Esophagus (tissue), 2 donors: Measurements from ENCODE around the gene SP8. TPM values are rescaled to one million over a fixed set of nuclear protein-coding genes. Genes with fewer than 3 reads are reported as not detected.
"Not testable (repeated sequence)": the region's sequence is repeated elsewhere in the genome, so short reads cannot be mapped to it uniquely, and the experiment has no call there.

Source experiments
- H3K27ac ChIP-seq, 2 donors: one replicate each; pipeline ENCODE4 v1.5.1; 2013; ENCODE audit warnings: low read depth in 2 of 2, mild to moderate bottlenecking in 2 of 2, inconsistent platforms in 1 of 2, low read length in 1 of 2, moderate library complexity in 1 of 2
- H3K27me3 ChIP-seq, 2 donors: one replicate each; pipeline ENCODE4 v1.6.1; 2013; ENCODE audit warnings: low read length in 2 of 2, control low read depth in 1 of 2, mild to moderate bottlenecking in 1 of 2; ENCODE audit not compliant: insufficient read depth in 2 of 2, control insufficient read depth in 1 of 2
- H3K36me3 ChIP-seq, 2 donors: one replicate each; pipeline ENCODE4 v1.6.1; 2013; ENCODE audit warnings: low read length in 1 of 2; ENCODE audit not compliant: control insufficient read depth in 2 of 2, insufficient read depth in 2 of 2
- H3K4me1 ChIP-seq, 2 donors: one replicate each; pipeline ENCODE4 v1.6.1; 2013; ENCODE audit warnings: low read length in 1 of 2; ENCODE audit not compliant: control insufficient read depth in 2 of 2, insufficient read depth in 2 of 2
- H3K4me3 ChIP-seq, 2 donors: one replicate each; pipeline ENCODE4 v1.5.1; 2013; ENCODE audit warnings: low read length in 2 of 2, mild to moderate bottlenecking in 2 of 2, low read depth in 1 of 2, moderate library complexity in 1 of 2
- H3K9me3 ChIP-seq, 2 donors: one replicate each; pipeline ENCODE4 v1.6.1; 2013; ENCODE audit warnings: mild to moderate bottlenecking in 2 of 2, low read depth in 1 of 2, low read length in 1 of 2, moderate library complexity in 1 of 2; ENCODE audit not compliant: control insufficient read depth in 2 of 2, insufficient read depth in 1 of 2
- WGBS, 2 donors: extraction: QIAGEN DNeasy Blood & Tissue Kit; methylation state at CpG; one replicate each; pipeline ENCODE4 v1.1.7; 2013; 5-methylcytosine and 5-hydroxymethylcytosine counted together
- polyA plus RNA-seq, 2 donors: library from polyadenylated mRNA; stranded (reverse); fragments of 200-250 nt; gene quantifications; one replicate each; pipeline ENCODE4 v1.2.3, GENCODE V29; 2013
- donor health status: healthy with polysubstance abuse.
- donor health status: Bipolar disorder and iron deficiency.

Gene SP8
- polyA plus RNA-seq, 2 donors, result not detected

DNA sequence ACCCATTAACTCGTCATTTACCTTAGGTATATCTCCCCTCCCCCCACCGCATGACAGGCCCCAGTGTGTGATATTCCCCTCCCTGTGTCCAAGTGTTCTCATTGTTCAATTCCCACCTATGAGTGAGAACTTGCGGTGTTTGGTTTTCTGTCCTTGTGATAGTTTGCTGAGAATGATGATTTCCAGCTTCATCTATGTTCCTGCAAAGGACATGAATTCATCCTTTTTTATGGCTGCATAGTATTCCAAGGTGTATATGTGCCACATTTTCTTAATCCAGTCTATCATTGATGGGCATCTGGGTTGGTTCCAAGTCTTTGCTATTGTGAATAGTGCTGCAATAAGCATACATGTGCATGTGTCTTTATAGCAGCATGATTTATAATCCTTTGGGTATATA, 34.7 kb upstream of the SP8 start:
- H3K4me1 ChIP-seq, H3K27me3 ChIP-seq, H3K4me3 ChIP-seq, H3K27ac ChIP-seq, H3K9me3 ChIP-seq, H3K36me3 ChIP-seq: not testable (repeated sequence)
- 91 to 92% methylated on average over 3 of the region's 3 CpGs for WGBS, 2 donors

DNA sequence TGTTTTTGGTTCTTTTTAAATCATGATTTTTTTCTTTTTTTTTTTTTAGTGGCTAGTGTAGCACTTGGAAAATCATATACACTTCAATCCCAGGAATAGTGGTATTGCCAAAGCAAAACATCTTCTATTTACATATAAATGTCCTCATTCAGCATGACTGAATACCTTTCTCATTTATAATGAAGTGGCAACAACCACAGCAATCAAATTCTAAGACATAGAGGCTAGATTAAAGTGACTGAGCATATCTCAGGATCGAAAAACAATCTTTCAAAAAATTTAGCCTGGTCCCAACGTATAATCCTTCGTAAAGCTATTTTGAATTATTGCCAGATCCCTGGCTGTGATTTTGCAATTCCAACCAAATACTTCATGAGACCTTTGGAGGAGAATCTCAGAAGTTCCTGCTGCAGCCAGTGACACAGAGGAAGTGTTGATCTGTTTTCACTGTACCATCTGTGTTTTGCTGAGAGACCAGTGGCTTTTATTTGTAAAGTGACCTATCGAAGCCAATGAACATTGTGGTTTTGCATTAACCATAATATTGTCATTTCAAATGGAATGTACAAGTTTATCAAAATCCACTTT, 29.8 kb upstream of the SP8 start:
- WGBS, 2 donors, result 33 to 38% methylated on average over 4 of the region's 4 CpGs
- Histone ChIP-seq H3K4me3 (no peak overlapping the region), H3K9me3 (peaks cover 0 to 2% of the 10 kb centered on the region in 2 donors), H3K27ac (no peak overlapping the region), H3K4me1 (no peaks in the 10 kb centered on the region), H3K36me3 (no peaks in the 10 kb centered on the region), H3K27me3 (no peaks in the 10 kb centered on the region)

DNA sequence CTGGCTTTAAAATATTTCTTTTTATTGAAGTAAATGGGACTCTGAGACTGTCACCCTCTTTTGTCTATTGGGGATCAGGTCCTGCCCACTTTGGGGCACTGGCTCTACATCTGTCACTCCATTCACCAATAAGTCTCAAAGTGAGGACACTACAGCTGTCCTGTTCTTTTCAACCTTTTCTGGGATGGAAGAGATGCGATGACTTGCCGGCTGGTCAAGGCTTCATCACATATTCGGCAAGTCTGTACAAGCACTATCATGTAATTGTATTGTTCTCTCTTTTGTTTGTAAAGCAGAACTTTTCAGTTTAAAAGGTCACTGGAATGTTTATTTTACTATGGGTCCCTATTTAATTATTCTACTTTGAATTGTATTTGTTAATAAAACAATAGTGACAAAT, 17.7 kb upstream of the SP8 start:
- Histone ChIP-seq H3K4me1 (no peaks in the 10 kb centered on the region), H3K4me3 (no peak overlapping the region), H3K9me3 (no peaks in the 10 kb centered on the region), H3K27me3 (peaks cover 0 to 6% of the 10 kb centered on the region in 2 donors), H3K36me3 (no peaks in the 10 kb centered on the region), H3K27ac (no peak overlapping the region)
- WGBS, 2 donors, result 55 to 56% methylated on average over 3 of the region's 3 CpGs

DNA sequence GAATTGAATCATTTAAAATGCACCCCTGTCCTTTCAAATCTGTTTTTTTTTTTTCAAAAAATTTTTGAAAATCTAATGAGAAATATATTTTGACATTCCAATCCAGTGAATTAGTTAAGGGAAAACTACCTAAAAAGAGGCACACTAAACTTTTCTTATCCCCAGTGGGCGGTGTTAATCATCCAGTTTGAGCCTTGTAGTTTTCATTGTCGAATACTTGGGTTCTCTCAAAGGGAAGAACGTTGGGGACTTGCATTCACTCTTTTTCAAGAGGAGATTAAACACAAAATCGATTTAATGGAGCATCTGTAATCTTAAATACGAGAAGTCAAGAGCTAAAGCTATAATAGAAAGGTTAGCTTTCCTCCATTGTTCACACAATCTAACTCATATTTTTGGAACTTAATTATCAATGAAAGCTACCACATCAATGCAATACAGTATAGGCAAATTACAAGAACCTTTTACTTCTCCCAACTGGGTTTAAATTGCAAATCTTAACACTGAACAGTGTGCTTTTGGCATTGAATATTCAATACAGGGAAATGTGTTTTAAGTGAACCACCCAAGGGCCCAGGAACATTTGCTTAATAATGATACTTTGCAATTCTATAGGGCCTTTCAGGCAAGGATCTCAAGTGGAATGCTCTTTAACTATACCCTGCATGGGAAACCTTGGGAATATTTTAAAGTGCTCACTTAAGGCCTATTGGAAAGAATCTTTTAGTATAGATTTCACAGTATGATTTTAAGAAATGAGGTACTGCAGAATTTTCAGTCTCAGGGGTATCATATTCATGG, 13.1 kb upstream of the SP8 start:
- no peak overlapping the region for H3K27ac ChIP-seq
- H3K4me3 ChIP-seq, result no peak overlapping the region
- peaks cover 2 to 7% of the 10 kb centered on the region in 2 donors for H3K4me1 ChIP-seq
- H3K9me3 ChIP-seq, result peaks cover 0 to 6% of the 10 kb centered on the region in 2 donors
- 56 to 71% methylated on average over 5 of the region's 5 CpGs for WGBS, 2 donors
- no peaks in the 10 kb centered on the region for H3K36me3 ChIP-seq
- H3K27me3 ChIP-seq, result peaks cover 0 to 22% of the 10 kb centered on the region in 2 donors

DNA sequence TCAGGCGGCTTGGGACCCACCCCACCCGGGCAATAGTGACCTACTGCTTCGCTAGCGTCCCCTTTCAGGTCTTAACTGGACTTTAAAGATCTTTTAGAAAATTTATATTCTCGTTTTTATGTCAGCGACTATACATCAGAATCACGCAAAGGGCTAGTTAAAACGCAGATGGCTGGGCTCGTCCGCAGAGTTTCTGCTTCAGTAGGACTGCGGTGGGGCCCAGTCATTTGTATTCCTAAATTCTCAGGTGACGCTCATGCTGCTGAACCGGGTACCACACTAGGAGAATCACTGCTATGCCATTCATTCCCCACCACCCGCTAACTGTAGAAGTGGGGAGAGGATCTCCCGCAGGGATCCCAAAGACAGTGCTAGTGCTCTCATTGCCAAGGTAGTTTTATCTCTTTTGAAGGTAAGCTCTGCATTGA, 12.0 kb upstream of the SP8 start:
- 14 to 18% methylated on average over 15 of the region's 15 CpGs for WGBS, 2 donors

DNA sequence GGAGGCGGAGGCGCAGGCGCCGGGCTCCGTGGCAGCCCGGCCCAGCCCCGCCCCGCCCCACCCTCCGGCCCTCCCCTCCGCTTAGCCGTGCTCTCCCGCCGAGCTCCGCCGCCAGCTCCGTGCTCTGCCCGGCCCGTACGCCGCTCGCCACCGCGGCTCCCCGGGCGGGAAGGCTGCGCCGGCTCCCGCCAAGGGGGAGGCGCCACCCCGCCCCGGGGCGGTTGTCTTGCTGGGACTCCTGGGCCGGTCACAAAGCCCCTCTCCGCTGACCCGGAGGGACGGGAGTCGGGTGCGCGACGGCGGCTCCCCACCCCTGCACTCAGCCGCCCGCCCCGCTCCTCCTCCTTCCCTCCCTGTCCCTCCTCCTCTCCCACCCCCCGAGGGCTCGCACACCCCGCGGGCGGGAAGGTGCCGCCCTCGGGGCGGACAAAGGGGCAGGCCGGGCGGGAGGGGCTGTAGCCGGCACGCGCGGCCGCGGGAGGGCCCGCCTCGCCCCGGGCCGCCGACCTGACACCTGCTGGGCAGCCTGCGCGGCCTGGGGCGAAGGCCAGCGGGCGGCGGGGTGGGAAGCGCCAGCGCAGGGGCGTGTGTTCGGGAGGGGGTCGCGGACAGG, 11.5 kb upstream of the SP8 start:
- Histone ChIP-seq H3K27ac (no peak overlapping the region), H3K27me3 (peaks cover 1 to 29% of the 10 kb centered on the region in 2 donors), H3K9me3 (peaks cover 0 to 8% of the 10 kb centered on the region in 2 donors), H3K4me3 (peak overlapping the region; percentile 47 to 53), H3K36me3 (no peaks in the 10 kb centered on the region), H3K4me1 (peaks cover 2 to 7% of the 10 kb centered on the region in 2 donors)
- 0 to 2% methylated on average over 40 to 77 of the region's 77 CpGs for WGBS, 2 donors

More for the DNA sequence above, 12.0 kb upstream of the SP8 start:
- Histone ChIP-seq H3K4me3 (peak overlapping the region in 1 of 2 donors; percentile 53), H3K27me3 (peaks cover 0 to 26% of the 10 kb centered on the region in 2 donors), H3K9me3 (peaks cover 0 to 6% of the 10 kb centered on the region in 2 donors), H3K27ac (no peak overlapping the region), H3K36me3 (no peaks in the 10 kb centered on the region), H3K4me1 (peaks cover 2 to 7% of the 10 kb centered on the region in 2 donors)

DNA sequence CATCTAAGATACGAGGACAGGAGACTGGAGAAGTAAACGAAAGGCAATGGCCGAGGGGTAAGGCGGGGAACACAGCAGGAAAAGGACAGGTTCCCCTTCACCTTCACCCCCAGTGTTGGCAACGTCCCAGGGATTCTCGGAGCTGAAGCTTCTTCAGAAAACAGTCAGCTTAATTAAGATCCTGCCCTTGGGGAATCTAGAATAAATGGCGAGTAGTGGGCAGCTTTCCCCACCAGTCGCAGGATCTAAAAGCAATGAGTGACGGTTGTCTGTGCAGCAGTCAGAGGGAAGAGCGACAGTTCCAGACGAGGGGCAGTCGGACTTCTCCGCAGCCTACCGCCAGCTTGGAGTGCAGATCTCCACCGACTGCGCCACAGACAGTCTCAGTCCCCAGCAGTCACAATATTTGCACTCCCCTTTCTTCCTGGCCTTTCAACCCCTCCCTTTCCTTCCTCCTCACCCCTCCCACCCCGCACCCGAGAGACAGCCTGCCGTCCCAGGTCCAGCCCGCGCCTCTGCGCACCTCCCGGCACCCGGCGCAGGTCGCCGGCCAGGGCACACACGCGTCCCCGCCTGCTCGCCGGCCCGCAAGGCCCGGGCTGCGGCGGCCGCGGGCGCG, 10.9 kb upstream of the SP8 start:
- peaks cover 4 to 30% of the 10 kb centered on the region in 2 donors for H3K27me3 ChIP-seq
- H3K4me1 ChIP-seq, result peaks cover 2 to 7% of the 10 kb centered on the region in 2 donors
- 2% methylated on average over 39 to 40 of the region's 40 CpGs for WGBS, 2 donors
- H3K4me3 ChIP-seq, result peak overlapping the region; percentile 47 to 53
- peaks cover 0 to 9% of the 10 kb centered on the region in 2 donors for H3K9me3 ChIP-seq
- H3K27ac ChIP-seq, result no peak overlapping the region
- H3K36me3 ChIP-seq, result no peaks in the 10 kb centered on the region

DNA sequence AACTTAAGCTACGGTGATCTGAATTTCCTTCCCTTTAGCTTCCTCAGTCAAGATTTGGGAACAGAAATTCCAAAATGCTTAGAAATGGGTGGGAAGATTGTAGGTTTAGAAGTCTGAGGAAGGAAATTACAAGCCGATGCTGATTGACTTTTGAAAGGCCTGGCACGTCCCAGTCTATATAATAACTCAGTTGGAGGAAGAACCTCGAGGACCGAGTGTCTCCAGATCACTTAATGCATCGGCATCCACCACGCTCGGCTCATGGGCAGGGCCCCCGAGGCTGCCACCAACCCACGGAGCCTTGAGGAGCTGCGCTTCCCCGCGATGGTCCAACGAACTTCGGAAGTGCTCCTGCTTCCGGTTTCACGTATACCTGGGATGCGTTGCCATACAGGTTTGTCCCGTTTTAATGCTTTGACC, 10.4 kb upstream of the SP8 start:
- Histone ChIP-seq H3K27ac (no peak overlapping the region), H3K27me3 (peaks cover 4 to 30% of the 10 kb centered on the region in 2 donors), H3K4me3 (peak overlapping the region in 1 of 2 donors; percentile 53), H3K9me3 (peaks cover 0 to 9% of the 10 kb centered on the region in 2 donors), H3K36me3 (no peaks in the 10 kb centered on the region), H3K4me1 (peaks cover 2 to 7% of the 10 kb centered on the region in 2 donors)
- 5 to 6% methylated on average over 19 of the region's 19 CpGs for WGBS, 2 donors

DNA sequence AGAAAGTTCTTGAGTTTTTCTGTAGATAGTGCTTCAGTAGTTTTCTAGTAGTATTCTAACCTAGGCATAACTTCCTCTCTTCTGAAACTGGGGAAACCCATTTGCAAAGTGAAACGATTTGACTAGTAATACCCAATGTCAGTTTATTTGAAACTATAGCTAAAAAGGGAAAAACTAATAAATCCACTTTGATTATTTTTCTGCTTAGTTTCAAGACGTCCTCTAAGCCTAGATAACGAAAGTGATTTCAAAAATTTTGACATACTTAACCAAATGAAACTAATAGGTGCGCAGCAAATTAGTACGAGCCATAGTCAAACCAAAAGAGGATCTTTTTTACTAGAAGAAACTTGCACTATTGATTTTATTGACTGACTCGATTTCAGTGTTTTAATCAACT, 9.8 kb upstream of the SP8 start:
- no peak overlapping the region for H3K4me3 ChIP-seq
- H3K27ac ChIP-seq, result no peak overlapping the region
- H3K27me3 ChIP-seq, result peaks cover 4 to 31% of the 10 kb centered on the region in 2 donors
- H3K4me1 ChIP-seq, result peaks cover 2 to 7% of the 10 kb centered on the region in 2 donors
- H3K9me3 ChIP-seq, result peaks cover 0 to 9% of the 10 kb centered on the region in 2 donors
- 20 to 21% methylated on average over 6 of the region's 6 CpGs for WGBS, 2 donors
- no peaks in the 10 kb centered on the region for H3K36me3 ChIP-seq
